Left ventricle myocardium inferior (tissue), 1 donor: ENCODE data around the gene RALY. TPM values are rescaled to one million over a fixed set of nuclear protein-coding genes. Genes with fewer than 3 reads are reported as not detected.

ENCODE experiments used
- DNase-seq: peaks from one replicate; pipeline ENCODE4 v3.0.0-alpha.2; 2020
- H3K27ac ChIP-seq: fragments of 200-600 bp; replicated peaks from 2 replicates; pipeline ENCODE4 v1.8.0; 2021
- H3K27me3 ChIP-seq: fragments of 200-600 bp; 2 replicates; pipeline ENCODE4 v1.8.0; 2021; ENCODE audit warnings: low read depth
- H3K36me3 ChIP-seq: fragments of 200-600 bp; 2 replicates; pipeline ENCODE4 v1.8.0; 2021
- H3K4me1 ChIP-seq: fragments of 200-600 bp; 2 replicates; pipeline ENCODE4 v1.8.0; 2021
- H3K4me3 ChIP-seq: fragments of 200-600 bp; 2 replicates; pipeline ENCODE4 v1.8.0; 2021; ENCODE audit warnings: mild to moderate bottlenecking, moderate library complexity
- H3K9me3 ChIP-seq: fragments of 200-600 bp; replicated peaks from 2 replicates; pipeline ENCODE4 v1.8.0; 2021
- CTCF ChIP-seq: fragments of 200-600 bp; IDR thresholded peaks from 2 replicates; pipeline ENCODE4 v1.8.0; 2021; ENCODE audit warnings: antibody characterized with exemption, mild to moderate bottlenecking, borderline replicate concordance
- intact Hi-C: fragments of 100-400 bp; cut with micrococcal nuclease; formaldehyde crosslinking; loops from one replicate; pipeline ENCODE4 v1.11.0; 2022
- total RNA-seq: library from RNA; stranded (reverse); fragmentation: NEBNext Ultra II Directional; extraction: Animal tissue kit (Norgen Biotek cat#: 25700); gene quantifications from one replicate; pipeline ENCODE4 v1.2.1, GENCODE V29; 2021
- donor health status: DM: no; HTN: yes; CAD: no; lungs with severe emphysema.

Gene RALY
- total RNA-seq, 1 donor from 2014 or later, result 107 TPM

- H3K27ac ChIP-seq, result no peak overlapping the region
- H3K27me3 ChIP-seq, result no peaks in the 10 kb centered on the region
- no peaks in the 10 kb centered on the region for H3K36me3 ChIP-seq
- intact Hi-C loops, result no loop called here
- TF ChIP-seq CTCF, result no peak
- DNase-seq, result no peak
- H3K4me1 ChIP-seq, result peaks cover 95% of the 10 kb centered on the region
- no peak overlapping the region for H3K4me3 ChIP-seq
- H3K9me3 ChIP-seq, result no peaks in the 10 kb centered on the region
Measured at GRCh38 chr20:34011275-34011674, 17.6 kb downstream of the RALY start.

GRCh38 chr20:34012330-34012729, 18.6 kb downstream of the RALY start:
- intact Hi-C loops, result no loop called here
- peaks cover 99% of the 10 kb centered on the region for H3K4me1 ChIP-seq
- no peaks in the 10 kb centered on the region for H3K27me3 ChIP-seq
- no peak for TF ChIP-seq CTCF
- no peaks in the 10 kb centered on the region for H3K36me3 ChIP-seq
- no peak for DNase-seq
- no peak overlapping the region for H3K27ac ChIP-seq
- H3K4me3 ChIP-seq, result no peak overlapping the region
- no peaks in the 10 kb centered on the region for H3K9me3 ChIP-seq

GRCh38 chr20:34012735-34013134, 19.0 kb downstream of the RALY start:
- no peak overlapping the region for H3K4me3 ChIP-seq
- DNase-seq, result no peak
- H3K4me1 ChIP-seq, result peaks cover 99% of the 10 kb centered on the region
- TF ChIP-seq CTCF, result no peak
- H3K9me3 ChIP-seq, result no peaks in the 10 kb centered on the region
- no peak overlapping the region for H3K27ac ChIP-seq
- intact Hi-C loops, result no loop called here
- no peaks in the 10 kb centered on the region for H3K27me3 ChIP-seq
- H3K36me3 ChIP-seq, result no peaks in the 10 kb centered on the region

- Histone ChIP-seq H3K4me3 (no peak overlapping the region), H3K4me1 (peaks cover 99% of the 10 kb centered on the region), H3K27me3 (no peaks in the 10 kb centered on the region), H3K36me3 (no peaks in the 10 kb centered on the region), H3K27ac (no peak overlapping the region), H3K9me3 (no peaks in the 10 kb centered on the region)
- DNase-seq, result no peak
- no peak for TF ChIP-seq CTCF
- intact Hi-C loops, result no loop called here
Measured at GRCh38 chr20:34013554-34013953, 19.8 kb downstream of the RALY start.

GRCh38 chr20:34014878-34015277, 21.2 kb downstream of the RALY start:
- no peak for DNase-seq
- no peak overlapping the region for H3K27ac ChIP-seq
- peaks cover 95% of the 10 kb centered on the region for H3K4me1 ChIP-seq
- H3K36me3 ChIP-seq, result no peaks in the 10 kb centered on the region
- no peak for TF ChIP-seq CTCF
- no peak overlapping the region for H3K4me3 ChIP-seq
- intact Hi-C loops, result no loop called here
- H3K9me3 ChIP-seq, result no peaks in the 10 kb centered on the region
- no peaks in the 10 kb centered on the region for H3K27me3 ChIP-seq
